Measurements from ENCODE around the gene SZT2. TPM values are rescaled to one million over a fixed set of nuclear protein-coding genes. Genes with fewer than 3 reads are reported as not detected.

Gene SZT2
- total RNA-seq, 1 experiment from 2014 or later = 31.3 TPM

- Histone ChIP-seq H3K4me2 (ENCODE audit: low read depth, low read length, poor library complexity, severe bottlenecking) (no peak overlapping the region), H3K9me2 (replicated peaks; ENCODE audit: insufficient read depth, low read length) (no peaks in the 10 kb centered on the region), H3K27me3 (ENCODE audit: low read length) (no peaks in the 10 kb centered on the region), H4K20me1 (ENCODE audit: insufficient read depth, low read depth, low read length) (no peaks in the 10 kb centered on the region), H3K79me2 (ENCODE audit: low read length) (no peaks in the 10 kb centered on the region), H3K9ac (ENCODE audit: low read length) (no peak overlapping the region), H3K4me3 (ENCODE audit: low read length) (no peak overlapping the region), H3K27ac (ENCODE audit: low read length) (no peak overlapping the region), H3K36me3 (ENCODE audit: insufficient read depth, low read length) (no peaks in the 10 kb centered on the region), H2AFZ (ENCODE audit: low read length) (no peak overlapping the region), H3K4me1 (ENCODE audit: low read length) (no peaks in the 10 kb centered on the region), H3K9me3 (ENCODE audit: low read length) (no peaks in the 10 kb centered on the region)
- DNase-seq = no peak
These were observed 71.4 kb downstream of the SZT2 start for GRCh38 chr1:43460988-43461693.

GRCh38 chr1:43463479-43463878 is 73.8 kb downstream of the SZT2 start:
- H3K27ac ChIP-seq (ENCODE audit: low read length) = no peak overlapping the region
- no peak overlapping the region for H3K4me3 ChIP-seq (ENCODE audit: low read length)
- H3K9me2 ChIP-seq (replicated peaks; ENCODE audit: insufficient read depth, low read length) = no peaks in the 10 kb centered on the region
- H4K20me1 ChIP-seq (ENCODE audit: insufficient read depth, low read depth, low read length) = no peaks in the 10 kb centered on the region
- DNase-seq = no peak
- no peaks in the 10 kb centered on the region for H3K4me1 ChIP-seq (ENCODE audit: low read length)
- no peak overlapping the region for H3K4me2 ChIP-seq (ENCODE audit: low read depth, low read length, poor library complexity, severe bottlenecking)
- no peaks in the 10 kb centered on the region for H3K27me3 ChIP-seq (ENCODE audit: low read length)
- H3K36me3 ChIP-seq (ENCODE audit: insufficient read depth, low read length) = no peaks in the 10 kb centered on the region
- H3K9ac ChIP-seq (ENCODE audit: low read length) = no peak overlapping the region
- no peaks in the 10 kb centered on the region for H3K79me2 ChIP-seq (ENCODE audit: low read length)
- no peaks in the 10 kb centered on the region for H3K9me3 ChIP-seq (ENCODE audit: low read length)
- no peak overlapping the region for H2AFZ ChIP-seq (ENCODE audit: low read length)

- Histone ChIP-seq H3K4me2 (ENCODE audit: low read depth, low read length, poor library complexity, severe bottlenecking) (no peak overlapping the region), H3K27ac (ENCODE audit: low read length) (no peak overlapping the region)
These were observed 75.2 kb downstream of the SZT2 start for GRCh38 chr1:43464681-43465504.

DNA sequence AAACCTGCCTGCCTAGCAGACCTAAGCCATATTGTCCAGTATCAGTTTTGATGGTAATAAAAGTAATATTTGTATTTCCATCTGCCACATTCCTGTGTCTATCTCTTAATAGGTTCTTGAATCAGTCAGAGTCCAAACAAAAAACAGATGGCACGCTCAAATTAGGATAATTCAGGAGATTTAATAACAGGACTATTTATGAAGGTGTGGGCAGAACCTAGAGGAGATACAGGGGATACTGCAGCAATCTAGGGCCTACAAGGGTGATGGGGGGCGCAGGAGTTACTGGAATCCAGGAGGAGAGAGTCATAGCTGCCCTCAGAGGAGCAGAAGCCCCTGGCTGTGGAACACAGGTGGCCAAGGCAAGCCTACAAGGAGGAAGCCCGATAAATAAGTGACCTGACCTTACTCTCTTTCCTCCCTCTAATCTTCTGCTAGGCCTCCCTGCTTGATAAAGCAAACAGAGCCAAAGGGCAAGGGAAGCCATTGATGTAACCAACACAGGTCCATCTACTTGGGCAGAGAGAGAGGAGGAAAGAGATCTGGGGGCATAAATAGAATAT is 75.9 kb downstream of the SZT2 start:
- no peaks in the 10 kb centered on the region for H4K20me1 ChIP-seq (ENCODE audit: insufficient read depth, low read depth, low read length)
- no peaks in the 10 kb centered on the region for H3K9me2 ChIP-seq (replicated peaks; ENCODE audit: insufficient read depth, low read length)
- DNase-seq = no peak
- no peak overlapping the region for H3K9ac ChIP-seq (ENCODE audit: low read length)
- no peaks in the 10 kb centered on the region for H3K79me2 ChIP-seq (ENCODE audit: low read length)
- H3K27me3 ChIP-seq (ENCODE audit: low read length) = no peaks in the 10 kb centered on the region
- H3K4me3 ChIP-seq (ENCODE audit: low read length) = no peak overlapping the region
- no peaks in the 10 kb centered on the region for H3K4me1 ChIP-seq (ENCODE audit: low read length)
- no peaks in the 10 kb centered on the region for H3K36me3 ChIP-seq (ENCODE audit: insufficient read depth, low read length)
- H3K4me2 ChIP-seq (ENCODE audit: low read depth, low read length, poor library complexity, severe bottlenecking) = no peak overlapping the region
- no peak overlapping the region for H3K27ac ChIP-seq (ENCODE audit: low read length)
- H2AFZ ChIP-seq (ENCODE audit: low read length) = no peak overlapping the region
- no peaks in the 10 kb centered on the region for H3K9me3 ChIP-seq (ENCODE audit: low read length)

More at GRCh38 chr1:43464681-43465504, 75.2 kb downstream of the SZT2 start:
- H4K20me1 ChIP-seq (ENCODE audit: insufficient read depth, low read depth, low read length) = no peaks in the 10 kb centered on the region
- H3K4me1 ChIP-seq (ENCODE audit: low read length) = no peaks in the 10 kb centered on the region
- H3K9me3 ChIP-seq (ENCODE audit: low read length) = no peaks in the 10 kb centered on the region
- H3K9me2 ChIP-seq (replicated peaks; ENCODE audit: insufficient read depth, low read length) = no peaks in the 10 kb centered on the region
- H3K4me3 ChIP-seq (ENCODE audit: low read length) = no peak overlapping the region
- DNase-seq = no peak
- H3K27me3 ChIP-seq (ENCODE audit: low read length) = no peaks in the 10 kb centered on the region
- no peak overlapping the region for H2AFZ ChIP-seq (ENCODE audit: low read length)
- no peaks in the 10 kb centered on the region for H3K79me2 ChIP-seq (ENCODE audit: low read length)
- no peak overlapping the region for H3K9ac ChIP-seq (ENCODE audit: low read length)
- H3K36me3 ChIP-seq (ENCODE audit: insufficient read depth, low read length) = no peaks in the 10 kb centered on the region

GRCh38 chr1:43466403-43466802 is 76.7 kb downstream of the SZT2 start:
- H3K9ac ChIP-seq (ENCODE audit: low read length) = no peak overlapping the region
- no peaks in the 10 kb centered on the region for H3K27me3 ChIP-seq (ENCODE audit: low read length)
- no peak overlapping the region for H2AFZ ChIP-seq (ENCODE audit: low read length)
- H3K36me3 ChIP-seq (ENCODE audit: insufficient read depth, low read length) = no peaks in the 10 kb centered on the region
- H3K79me2 ChIP-seq (ENCODE audit: low read length) = no peaks in the 10 kb centered on the region
- H3K4me3 ChIP-seq (ENCODE audit: low read length) = no peak overlapping the region
- H3K27ac ChIP-seq (ENCODE audit: low read length) = no peak overlapping the region
- H4K20me1 ChIP-seq (ENCODE audit: insufficient read depth, low read depth, low read length) = no peaks in the 10 kb centered on the region
- H3K4me2 ChIP-seq (ENCODE audit: low read depth, low read length, poor library complexity, severe bottlenecking) = no peak overlapping the region
- no peaks in the 10 kb centered on the region for H3K4me1 ChIP-seq (ENCODE audit: low read length)
- no peak for DNase-seq
- no peaks in the 10 kb centered on the region for H3K9me3 ChIP-seq (ENCODE audit: low read length)
- no peaks in the 10 kb centered on the region for H3K9me2 ChIP-seq (replicated peaks; ENCODE audit: insufficient read depth, low read length)

DNA sequence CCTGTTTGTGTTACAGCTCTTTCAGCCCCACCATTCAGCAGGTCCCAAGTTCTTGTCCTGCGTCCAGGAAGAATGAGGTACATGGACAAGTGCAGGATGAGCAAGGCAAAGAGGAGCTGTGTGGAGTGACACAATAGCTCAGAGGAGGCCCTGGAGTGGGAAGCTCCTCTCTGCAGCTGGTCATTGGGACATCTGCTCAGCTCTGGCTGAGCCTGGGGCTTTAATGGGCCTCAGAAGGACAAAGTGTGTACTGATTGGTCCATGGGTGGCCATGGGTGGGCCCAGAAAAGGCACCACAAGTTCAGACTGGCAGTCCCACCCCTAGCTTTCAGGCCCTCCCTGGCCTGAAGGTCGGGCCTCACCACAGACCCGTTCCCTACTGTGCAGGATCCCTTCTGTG is 78.7 kb downstream of the SZT2 start:
- H3K9ac ChIP-seq (ENCODE audit: low read length) = no peak overlapping the region
- H3K4me1 ChIP-seq (ENCODE audit: low read length) = no peaks in the 10 kb centered on the region
- no peaks in the 10 kb centered on the region for H3K27me3 ChIP-seq (ENCODE audit: low read length)
- no peak overlapping the region for H3K27ac ChIP-seq (ENCODE audit: low read length)
- H4K20me1 ChIP-seq (ENCODE audit: insufficient read depth, low read depth, low read length) = no peaks in the 10 kb centered on the region
- no peaks in the 10 kb centered on the region for H3K36me3 ChIP-seq (ENCODE audit: insufficient read depth, low read length)
- no peaks in the 10 kb centered on the region for H3K9me3 ChIP-seq (ENCODE audit: low read length)
- no peak overlapping the region for H2AFZ ChIP-seq (ENCODE audit: low read length)
- DNase-seq = no peak
- H3K9me2 ChIP-seq (replicated peaks; ENCODE audit: insufficient read depth, low read length) = no peaks in the 10 kb centered on the region
- H3K4me2 ChIP-seq (ENCODE audit: low read depth, low read length, poor library complexity, severe bottlenecking) = no peak overlapping the region
- H3K79me2 ChIP-seq (ENCODE audit: low read length) = no peaks in the 10 kb centered on the region
- no peak overlapping the region for H3K4me3 ChIP-seq (ENCODE audit: low read length)

- Histone ChIP-seq H3K27ac (ENCODE audit: low read length) (no peak overlapping the region), H3K9ac (ENCODE audit: low read length) (no peak overlapping the region), H3K9me2 (replicated peaks; ENCODE audit: insufficient read depth, low read length) (no peaks in the 10 kb centered on the region), H4K20me1 (ENCODE audit: insufficient read depth, low read depth, low read length) (no peaks in the 10 kb centered on the region), H3K36me3 (ENCODE audit: insufficient read depth, low read length) (no peaks in the 10 kb centered on the region), H3K79me2 (ENCODE audit: low read length) (no peaks in the 10 kb centered on the region), H3K4me2 (ENCODE audit: low read depth, low read length, poor library complexity, severe bottlenecking) (no peak overlapping the region), H3K9me3 (ENCODE audit: low read length) (no peaks in the 10 kb centered on the region), H3K4me3 (ENCODE audit: low read length) (no peak overlapping the region), H2AFZ (ENCODE audit: low read length) (no peak overlapping the region), H3K4me1 (ENCODE audit: low read length) (no peaks in the 10 kb centered on the region), H3K27me3 (ENCODE audit: low read length) (no peaks in the 10 kb centered on the region)
- no peak for DNase-seq
These were observed 80.2 kb downstream of the SZT2 start for GRCh38 chr1:43469932-43470331.

DNA sequence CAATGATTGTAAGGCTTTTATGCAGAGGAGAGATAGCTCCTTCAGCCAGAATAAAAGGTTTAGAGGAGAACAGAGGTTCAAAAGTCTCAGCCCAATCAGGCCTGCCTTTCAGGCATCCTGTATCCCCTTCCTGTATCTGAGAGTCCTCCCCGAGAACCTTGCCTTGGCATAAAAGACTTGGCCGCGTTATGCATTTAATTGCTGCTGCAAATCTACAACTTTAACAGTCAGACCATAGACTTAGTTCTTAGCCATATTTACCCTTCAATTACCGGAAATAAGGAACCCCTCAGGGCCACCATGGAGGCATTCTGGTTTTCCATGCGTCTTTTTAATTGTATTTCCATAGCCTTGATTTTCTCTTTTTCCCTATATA is 82.4 kb downstream of the SZT2 start:
- Histone ChIP-seq H3K4me1 (ENCODE audit: low read length) (no peaks in the 10 kb centered on the region), H3K4me2 (ENCODE audit: low read depth, low read length, poor library complexity, severe bottlenecking) (no peak overlapping the region), H3K27me3 (ENCODE audit: low read length) (no peaks in the 10 kb centered on the region), H2AFZ (ENCODE audit: low read length) (no peak overlapping the region), H3K79me2 (ENCODE audit: low read length) (no peaks in the 10 kb centered on the region), H3K9me2 (replicated peaks; ENCODE audit: insufficient read depth, low read length) (no peaks in the 10 kb centered on the region), H3K27ac (ENCODE audit: low read length) (no peak overlapping the region), H3K9ac (ENCODE audit: low read length) (no peak overlapping the region), H3K36me3 (ENCODE audit: insufficient read depth, low read length) (no peaks in the 10 kb centered on the region), H4K20me1 (ENCODE audit: insufficient read depth, low read depth, low read length) (no peaks in the 10 kb centered on the region), H3K4me3 (ENCODE audit: low read length) (no peak overlapping the region), H3K9me3 (ENCODE audit: low read length) (no peaks in the 10 kb centered on the region)
- no peak for DNase-seq
